ENCODE data around the gene MLLT10.

MLLT10 gene

DNA sequence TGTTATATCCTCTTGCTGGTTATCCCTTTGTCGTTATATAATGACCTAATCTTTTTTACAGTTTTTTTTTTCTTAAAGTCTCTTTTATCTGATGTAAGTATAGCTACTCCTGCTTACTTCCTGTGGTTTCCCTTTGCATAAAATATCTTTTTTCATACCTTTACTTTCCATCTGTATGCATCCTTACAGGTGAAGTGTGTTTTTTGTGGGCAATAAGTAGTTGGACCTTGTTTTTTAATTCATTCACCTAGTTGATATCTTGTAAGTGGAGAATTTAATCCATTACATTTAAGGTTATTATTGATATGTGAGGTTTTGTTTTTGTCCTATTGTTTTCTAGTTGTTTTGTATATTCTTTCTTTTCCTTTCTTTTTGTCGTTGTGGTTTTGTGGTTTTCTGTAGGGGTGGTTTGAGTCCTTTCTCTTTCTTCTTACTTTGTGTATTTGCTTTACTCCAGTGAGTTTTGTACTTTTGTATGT is 168.6 kb downstream of the MLLT10 start:
- TF ChIP-seq CTCF (IDR thresholded peaks at IDR 0.05) = no peak

- TF ChIP-seq CTCF (IDR thresholded peaks at IDR 0.05) = no peak
Observed at GRCh38 chr10:21705142-21705827, 171.3 kb downstream of the MLLT10 start.

DNA sequence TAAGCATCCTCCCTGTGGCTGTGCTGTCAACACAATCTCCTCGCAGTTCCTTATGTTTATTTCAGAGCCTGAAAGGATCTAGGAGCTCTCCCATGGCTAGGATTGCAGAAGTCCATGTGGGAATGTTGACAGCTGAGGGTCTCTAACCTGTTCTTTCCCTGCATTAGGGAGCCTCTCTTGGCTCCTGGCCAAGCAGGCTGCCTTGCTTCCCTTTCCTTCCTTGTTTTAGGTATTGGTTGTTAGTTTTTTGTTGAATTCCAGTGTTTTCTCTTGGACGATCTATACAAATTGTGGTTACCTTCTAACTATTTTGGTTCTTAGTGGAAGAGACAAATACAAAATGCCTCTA is 171.8 kb downstream of the MLLT10 start:
- no peak for TF ChIP-seq CTCF (IDR thresholded peaks at IDR 0.05)

- no peak for TF ChIP-seq CTCF (IDR thresholded peaks at IDR 0.05)
Observed at GRCh38 chr10:21707498-21707897, 173.5 kb downstream of the MLLT10 start.

DNA sequence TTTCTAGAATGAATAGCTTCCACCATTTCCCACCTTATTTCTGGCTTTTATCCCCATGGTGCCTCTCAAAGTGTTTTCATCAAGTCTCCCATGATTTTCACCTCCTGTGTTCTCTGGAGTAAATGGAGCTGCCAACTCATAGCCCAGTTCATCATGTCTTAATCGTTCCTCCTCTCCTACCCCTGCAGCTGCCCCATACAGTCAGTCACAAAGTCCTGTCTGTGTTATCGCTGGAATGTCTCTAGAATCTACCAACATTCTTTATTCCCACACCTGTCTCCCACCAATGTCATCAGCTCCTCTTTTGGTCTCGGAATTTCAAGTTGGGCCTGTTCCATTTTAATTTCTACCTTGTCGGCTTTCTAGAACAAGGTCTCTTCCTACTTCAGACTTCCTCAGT is 178.9 kb downstream of the MLLT10 start:
- TF ChIP-seq CTCF (IDR thresholded peaks at IDR 0.05) = no peak

- no peak for TF ChIP-seq CTCF (IDR thresholded peaks at IDR 0.05)
Observed at GRCh38 chr10:21715531-21716195, 181.6 kb downstream of the MLLT10 start.

DNA sequence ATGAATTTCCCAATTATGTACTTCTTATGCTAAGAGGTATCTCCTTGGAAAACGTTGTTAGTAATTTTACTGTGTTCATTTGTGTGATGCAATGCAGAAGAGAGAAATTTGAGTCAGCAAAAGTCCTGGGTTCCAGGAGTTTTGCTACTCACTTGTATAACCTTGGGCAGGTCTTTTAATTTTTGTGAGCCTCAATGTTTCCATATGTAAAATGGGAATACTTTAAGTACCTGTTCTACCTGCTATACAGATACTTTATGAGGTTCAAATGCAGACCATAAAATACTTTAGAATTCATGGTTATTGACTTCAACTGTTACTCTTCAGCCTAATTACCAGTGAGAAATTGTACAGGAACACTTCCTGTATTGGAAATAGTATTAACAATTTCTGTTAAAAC is 185.5 kb downstream of the MLLT10 start:
- no peak for TF ChIP-seq CTCF (IDR thresholded peaks at IDR 0.05)

Measured in LNCAP (cell line).